Upper lobe of left lung (tissue), 6 donors: ENCODE results near the gene CRKL. TPM values are rescaled to one million over a fixed set of nuclear protein-coding genes. Genes with fewer than 3 reads are reported as not detected.
A peak's percentile ranks its signal among the peaks of the same experiment; 100 is the strongest.

Experiments
- ATAC-seq, 2 donors: fragments of 200-7000 bp; cut with Tn5 transposase; one replicate each; pipeline ENCODE4 v1.9.1; 2022; ENCODE audit warnings: mild to moderate bottlenecking in 2 of 2, moderate library complexity in 2 of 2; ENCODE audit not compliant: low FRiP score in 2 of 2
- DNase-seq, 2 donors: peaks; one replicate each; pipeline ENCODE4 v3.0.0-alpha.2; 2019 to 2020
- H3K27ac ChIP-seq, 4 donors: fragments of 200-600 bp; sonication (generic); one replicate each; pipeline ENCODE4 v1.5.1; 2016 to 2019
- H3K27me3 ChIP-seq, 4 donors: fragments of 200-600 bp; sonication (generic); one replicate each; pipeline ENCODE4 v1.5.1; 2017 to 2019
- H3K36me3 ChIP-seq, 4 donors: fragments of 200-600 bp; sonication (generic); one replicate each; pipeline ENCODE4 v1.5.1; 2016 to 2019
- H3K4me1 ChIP-seq, 4 donors: fragments of 200-600 bp; sonication (generic); one replicate each; pipeline ENCODE4 v1.5.1; 2018 to 2019
- H3K4me3 ChIP-seq, 4 donors: fragments of 200-600 bp; sonication (generic); one replicate each; pipeline ENCODE4 v1.5.1; 2017 to 2019; ENCODE audit warnings: mild to moderate bottlenecking in 2 of 4, moderate library complexity in 1 of 4
- H3K9me3 ChIP-seq, 4 donors: fragments of 200-600 bp; sonication (generic); one replicate each; pipeline ENCODE4 v1.5.1; 2018 to 2019
- EP300 ChIP-seq, 4 donors: sonication (generic); formaldehyde crosslinking; IDR thresholded peaks; one replicate each; pipeline ENCODE4 v1.5.1; 2017; ENCODE audit warnings: antibody characterized with exemption in 4 of 4, control low read depth in 2 of 4
- POLR2A ChIP-seq, 4 donors: fragments of 450-650 bp; IDR thresholded peaks; one replicate each; pipeline ENCODE4 v1.5.1; 2016 to 2017; ENCODE audit warnings: antibody characterized with exemption in 4 of 4, mild to moderate bottlenecking in 2 of 4
- POLR2AphosphoS5 ChIP-seq, 2 donors: sonication (generic); formaldehyde crosslinking; IDR thresholded peaks; one replicate each; pipeline ENCODE4 v1.5.1; 2017; ENCODE audit warnings: antibody characterized with exemption in 2 of 2
- WGBS, 2 donors: methylation state at CpG; one replicate each; pipeline ENCODE4 v1.1.5; 2017 to 2018; 5-methylcytosine and 5-hydroxymethylcytosine counted together
- total RNA-seq, 6 donors: library from RNA; depleted of rRNA in 4 of 6; stranded (reverse); fragments of >200 nt in 4 of 6; gene quantifications; one replicate each; pipeline versions ENCODE4 v1.1.0 to v1.2.1, GENCODE V29; 2016 to 2021
- TF ChIP-seq, protein P1 (sequence below), 6 experiments: fragments of 450-650 bp in 4 of 6; fragments of 200-600 bp in 2 of 6; sonication (generic) in 2 of 6; IDR thresholded peaks; one replicate each; pipeline ENCODE4 v1.5.1; 2016 to 2019; ENCODE audit warnings: antibody characterized with exemption in 6 of 6
- donor health status: DM: no; HTN: no; CAD: no; lungs with moderate emphysema.
- donor health status: DM: no; HTN: yes; CAD: no; lungs with severe emphysema.

The CRKL gene
- total RNA-seq, 6 donors from 2014 or later, result 35.6 to 65.4 (median 53.4) TPM

DNA sequence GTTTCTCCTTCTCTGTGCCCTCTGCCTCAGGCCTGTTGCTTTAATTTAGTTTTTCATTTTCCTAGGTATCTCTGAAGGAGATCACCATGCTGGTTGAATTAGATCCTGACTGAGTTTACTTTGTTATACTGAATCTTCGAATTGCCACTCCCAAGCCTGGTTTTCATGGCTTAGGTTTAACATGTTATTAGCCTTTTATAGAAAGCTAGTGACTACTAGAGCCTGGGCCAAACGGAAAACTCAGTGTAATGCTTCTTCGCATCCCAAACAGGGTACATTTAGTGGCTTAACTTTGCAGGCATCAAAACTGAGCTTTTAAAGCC, 3.6 kb downstream of the CRKL start:
- peak overlapping the region in 1 of 4 donors; percentile 33 for H3K27ac ChIP-seq
- H3K4me1 ChIP-seq, result peaks cover 44 to 75% (median 49%) of the 10 kb centered on the region in 4 donors
- DNase-seq, result no peak
- no peaks in the 10 kb centered on the region for H3K27me3 ChIP-seq
- no peak for ATAC-seq
- TF ChIP-seq EP300 (IDR thresholded peaks at IDR 0.05), result no peak
- TF ChIP-seq POLR2AphosphoS5 (IDR thresholded peaks at IDR 0.05), result no peak
- TF ChIP-seq, protein P1, sequence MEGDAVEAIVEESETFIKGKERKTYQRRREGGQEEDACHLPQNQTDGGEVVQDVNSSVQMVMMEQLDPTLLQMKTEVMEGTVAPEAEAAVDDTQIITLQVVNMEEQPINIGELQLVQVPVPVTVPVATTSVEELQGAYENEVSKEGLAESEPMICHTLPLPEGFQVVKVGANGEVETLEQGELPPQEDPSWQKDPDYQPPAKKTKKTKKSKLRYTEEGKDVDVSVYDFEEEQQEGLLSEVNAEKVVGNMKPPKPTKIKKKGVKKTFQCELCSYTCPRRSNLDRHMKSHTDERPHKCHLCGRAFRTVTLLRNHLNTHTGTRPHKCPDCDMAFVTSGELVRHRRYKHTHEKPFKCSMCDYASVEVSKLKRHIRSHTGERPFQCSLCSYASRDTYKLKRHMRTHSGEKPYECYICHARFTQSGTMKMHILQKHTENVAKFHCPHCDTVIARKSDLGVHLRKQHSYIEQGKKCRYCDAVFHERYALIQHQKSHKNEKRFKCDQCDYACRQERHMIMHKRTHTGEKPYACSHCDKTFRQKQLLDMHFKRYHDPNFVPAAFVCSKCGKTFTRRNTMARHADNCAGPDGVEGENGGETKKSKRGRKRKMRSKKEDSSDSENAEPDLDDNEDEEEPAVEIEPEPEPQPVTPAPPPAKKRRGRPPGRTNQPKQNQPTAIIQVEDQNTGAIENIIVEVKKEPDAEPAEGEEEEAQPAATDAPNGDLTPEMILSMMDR (IDR thresholded peaks at IDR 0.05), result no peak
- no peak for TF ChIP-seq POLR2A (IDR thresholded peaks at IDR 0.05)
- peak overlapping the region in 3 of 4 donors; percentile 73 to 85 (median 81) for H3K4me3 ChIP-seq
- 47 to 49% methylated on average over 3 of the region's 3 CpGs for WGBS, 2 donors
- no peaks in the 10 kb centered on the region for H3K9me3 ChIP-seq
- peaks cover 0 to 3% (median 0%) of the 10 kb centered on the region in 4 donors for H3K36me3 ChIP-seq

DNA sequence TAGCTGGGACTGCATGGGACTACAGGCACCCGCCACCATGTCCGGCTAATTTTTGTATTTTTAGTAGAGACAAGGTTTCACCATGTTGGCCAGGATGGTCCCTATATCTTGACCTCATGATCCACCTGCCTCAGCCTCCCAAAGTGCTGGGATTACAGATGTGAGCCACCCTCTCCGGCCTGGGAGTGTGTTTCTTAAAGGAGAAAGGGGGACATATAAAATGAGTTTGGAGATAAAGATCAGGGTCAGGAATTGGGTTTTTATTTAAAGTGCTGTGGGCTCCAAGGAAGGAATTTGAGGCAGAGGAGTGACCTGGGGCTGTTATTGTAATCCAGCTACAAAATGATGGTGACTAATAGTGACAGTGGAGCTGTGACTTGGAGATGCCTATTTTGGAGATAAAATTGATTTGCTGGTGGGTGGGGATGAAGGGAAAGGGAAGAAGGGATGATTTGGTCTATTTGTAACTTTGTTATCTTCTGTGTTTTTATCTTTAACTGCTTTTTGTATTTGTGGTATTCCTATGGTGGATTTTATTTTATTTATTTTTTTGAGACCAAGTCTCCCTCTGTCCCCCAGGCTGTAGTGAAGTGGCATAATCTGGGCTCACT, 5.0 kb downstream of the CRKL start:
- Histone ChIP-seq H3K4me1 (peaks cover 44 to 77% (median 52%) of the 10 kb centered on the region in 4 donors), H3K9me3 (no peaks in the 10 kb centered on the region), H3K27me3 (no peaks in the 10 kb centered on the region), H3K27ac (no peak overlapping the region), H3K36me3 (peaks cover 0 to 3% (median 0%) of the 10 kb centered on the region in 4 donors), H3K4me3 (no peak overlapping the region)
- TF ChIP-seq POLR2AphosphoS5 (IDR thresholded peaks at IDR 0.05) (no peak), POLR2A (IDR thresholded peaks at IDR 0.05) (no peak), EP300 (IDR thresholded peaks at IDR 0.05) (no peak)
- TF ChIP-seq, protein P1 (IDR thresholded peaks at IDR 0.05), result no peak
- DNase-seq, result no peak
- no peak for ATAC-seq
- 68 to 97% methylated on average over 3 of the region's 3 CpGs for WGBS, 2 donors

DNA sequence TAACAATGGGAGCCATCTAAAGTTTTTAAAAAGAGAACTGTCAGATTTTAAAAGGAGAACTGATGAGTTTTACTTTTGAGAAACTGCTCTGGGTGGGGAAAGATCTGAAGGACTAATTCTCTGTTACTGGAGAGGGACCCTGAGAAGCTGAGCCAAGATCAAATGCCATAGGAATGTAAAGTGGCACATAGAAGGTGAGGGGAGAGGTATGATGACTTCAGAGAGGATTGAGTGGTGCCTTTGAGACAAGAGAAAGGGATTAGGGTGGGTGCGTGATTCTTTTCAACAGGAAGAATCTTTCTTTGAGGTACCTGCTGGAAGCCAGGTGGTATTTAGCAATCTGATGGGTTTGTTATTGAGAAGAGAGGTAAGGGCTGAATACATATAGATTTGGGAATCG, 9.0 kb downstream of the CRKL start:
- no peak overlapping the region for H3K4me3 ChIP-seq
- no peaks in the 10 kb centered on the region for H3K9me3 ChIP-seq
- peaks cover 29 to 66% (median 33%) of the 10 kb centered on the region in 4 donors for H3K4me1 ChIP-seq
- TF ChIP-seq POLR2AphosphoS5 (IDR thresholded peaks at IDR 0.05), result no peak
- H3K36me3 ChIP-seq, result peaks cover 0 to 3% (median 0%) of the 10 kb centered on the region in 4 donors
- no peaks in the 10 kb centered on the region for H3K27me3 ChIP-seq
- ATAC-seq (no peak), DNase-seq (no peak)
- H3K27ac ChIP-seq, result no peak overlapping the region
- WGBS, 2 donors, result 71 to 83% methylated on average over 2 of the region's 2 CpGs

DNA sequence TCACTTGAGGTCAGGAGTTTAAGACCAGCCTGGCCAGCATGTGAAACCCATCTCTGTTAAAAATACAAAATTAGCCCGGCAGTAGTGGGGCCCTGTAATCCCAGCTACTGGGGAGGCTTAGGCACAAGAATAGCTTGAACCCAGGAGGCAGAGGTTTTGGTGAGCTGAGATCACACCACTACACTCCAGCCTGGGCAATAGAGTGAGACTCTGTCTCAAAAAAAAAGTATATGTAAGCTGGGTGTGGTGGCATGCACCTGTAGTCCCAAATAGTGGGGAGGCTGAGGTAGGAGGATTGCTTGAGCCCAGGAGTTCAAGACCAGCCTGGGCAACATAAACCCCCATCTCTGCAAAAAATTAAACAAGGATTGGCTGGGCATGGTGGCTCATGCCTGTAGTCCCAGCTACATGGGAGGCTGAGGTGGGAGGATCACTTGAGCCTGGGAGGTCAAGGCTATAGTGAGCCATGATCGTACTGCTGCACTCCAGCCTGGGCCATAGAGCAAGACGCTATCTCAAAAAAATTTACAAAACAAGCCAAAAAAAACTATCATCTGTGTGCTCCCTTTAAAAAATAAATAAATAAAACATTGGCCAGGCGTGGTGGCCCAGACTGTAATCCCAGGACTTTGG, 10.8 kb downstream of the CRKL start:
- no peaks in the 10 kb centered on the region for H3K27me3 ChIP-seq
- no peak overlapping the region for H3K4me3 ChIP-seq
- ATAC-seq, result no peak
- TF ChIP-seq POLR2A (IDR thresholded peaks at IDR 0.05) (no peak), POLR2AphosphoS5 (IDR thresholded peaks at IDR 0.05) (no peak), EP300 (IDR thresholded peaks at IDR 0.05) (no peak)
- TF ChIP-seq, protein P1 (IDR thresholded peaks at IDR 0.05), result no peak
- DNase-seq, result no peak
- H3K36me3 ChIP-seq, result peaks cover 0 to 3% (median 0%) of the 10 kb centered on the region in 4 donors
- no peak overlapping the region for H3K27ac ChIP-seq
- 84 to 85% methylated on average over 4 of the region's 4 CpGs for WGBS, 2 donors
- peaks cover 19 to 54% (median 23%) of the 10 kb centered on the region in 4 donors for H3K4me1 ChIP-seq
- H3K9me3 ChIP-seq, result no peaks in the 10 kb centered on the region

DNA sequence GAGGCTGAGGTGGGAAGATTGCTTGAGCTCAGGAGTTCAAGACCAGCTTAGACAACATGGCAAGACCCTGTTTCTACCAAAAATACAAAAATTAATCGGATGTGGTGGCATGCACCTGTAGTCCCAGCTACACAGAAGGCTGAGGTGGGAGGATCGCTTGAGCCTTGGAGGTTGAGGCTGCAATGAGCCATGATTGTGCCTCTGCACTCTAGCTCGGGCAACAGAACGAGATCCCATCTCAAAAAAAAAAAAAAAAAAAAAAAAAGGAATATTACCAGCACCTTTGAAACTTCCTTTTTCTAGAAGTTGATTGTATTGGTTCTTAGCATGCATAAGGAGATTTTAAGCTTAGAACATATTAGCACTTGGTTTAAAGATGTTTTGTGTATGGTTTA, 11.4 kb downstream of the CRKL start:
- DNase-seq (no peak), ATAC-seq (no peak)
- peaks cover 19 to 49% (median 23%) of the 10 kb centered on the region in 4 donors for H3K4me1 ChIP-seq
- H3K27me3 ChIP-seq, result no peaks in the 10 kb centered on the region
- H3K36me3 ChIP-seq, result peaks cover 0 to 4% (median 0%) of the 10 kb centered on the region in 4 donors
- H3K4me3 ChIP-seq, result no peak overlapping the region
- no peak for TF ChIP-seq POLR2A (IDR thresholded peaks at IDR 0.05)
- TF ChIP-seq, protein P1 (IDR thresholded peaks at IDR 0.05), result no peak
- H3K9me3 ChIP-seq, result no peaks in the 10 kb centered on the region
- 89% methylated on average over 4 of the region's 4 CpGs for WGBS, 2 donors
- no peak overlapping the region for H3K27ac ChIP-seq
